ENCODE results near the gene BLOC1S2.
"Not testable (repeated sequence)": the region's sequence is repeated elsewhere in the genome, so short reads cannot be mapped to it uniquely, and the experiment has no call there.

The BLOC1S2 gene

GRCh38 chr10:100289641-100290040, 3.2 kb upstream of the BLOC1S2 start:
- Histone ChIP-seq H3K4me1 (ENCODE audit: control insufficient read depth in 1 of 2, insufficient read depth in 2 of 2, low read length in 2 of 2) (peaks cover 9 to 16% of the 10 kb centered on the region in 2 donors), H3K4me3 (ENCODE audit: low read depth in 1 of 2, low read length in 2 of 2) (no peak overlapping the region), H3K36me3 (ENCODE audit: control insufficient read depth in 1 of 2, insufficient read depth in 2 of 2, low read length in 2 of 2) (no peaks in the 10 kb centered on the region), H3K27ac (ENCODE audit: low read length) (no peak overlapping the region), H3K27me3 (ENCODE audit: low read depth, low read length) (no peaks in the 10 kb centered on the region), H3K9me3 (ENCODE audit: control insufficient read depth in 1 of 2, low read length in 2 of 2) (no peaks in the 10 kb centered on the region)

- H3K27ac ChIP-seq (ENCODE audit: low read length) = no peak overlapping the region
- H3K4me1 ChIP-seq (ENCODE audit: control insufficient read depth in 1 of 2, insufficient read depth in 2 of 2, low read length in 2 of 2) = peaks cover 9 to 23% of the 10 kb centered on the region in 2 donors
- no peaks in the 10 kb centered on the region for H3K9me3 ChIP-seq (ENCODE audit: control insufficient read depth in 1 of 2, low read length in 2 of 2)
- H3K36me3 ChIP-seq (ENCODE audit: control insufficient read depth in 1 of 2, insufficient read depth in 2 of 2, low read length in 2 of 2) = peaks cover 0 to 3% of the 10 kb centered on the region in 2 donors
- H3K27me3 ChIP-seq (ENCODE audit: low read depth, low read length) = no peaks in the 10 kb centered on the region
- no peak overlapping the region for H3K4me3 ChIP-seq (ENCODE audit: low read depth in 1 of 2, low read length in 2 of 2)
Measured at GRCh38 chr10:100288196-100288595, 1.7 kb upstream of the BLOC1S2 start.

GRCh38 chr10:100287756-100288155, 1.3 kb upstream of the BLOC1S2 start:
- Histone ChIP-seq H3K4me1 (ENCODE audit: control insufficient read depth in 1 of 2, insufficient read depth in 2 of 2, low read length in 2 of 2) (peaks cover 9 to 23% of the 10 kb centered on the region in 2 donors), H3K27ac (ENCODE audit: low read length) (no peak overlapping the region), H3K27me3 (ENCODE audit: low read depth, low read length) (no peaks in the 10 kb centered on the region), H3K36me3 (ENCODE audit: control insufficient read depth in 1 of 2, insufficient read depth in 2 of 2, low read length in 2 of 2) (peaks cover 0 to 3% of the 10 kb centered on the region in 2 donors), H3K9me3 (ENCODE audit: control insufficient read depth in 1 of 2, low read length in 2 of 2) (no peaks in the 10 kb centered on the region), H3K4me3 (ENCODE audit: low read depth in 1 of 2, low read length in 2 of 2) (no peak overlapping the region)

GRCh38 chr10:100285326-100285725, 1.2 kb downstream of the BLOC1S2 start:
- Histone ChIP-seq H3K4me1 (ENCODE audit: control insufficient read depth in 1 of 2, insufficient read depth in 2 of 2, low read length in 2 of 2) (peaks cover 9 to 26% of the 10 kb centered on the region in 2 donors), H3K4me3 (ENCODE audit: low read depth in 1 of 2, low read length in 2 of 2) (peak overlapping the region; percentile 88 to 92), H3K27ac (ENCODE audit: low read length) (peak overlapping the region; percentile 92)
- H3K9me3 ChIP-seq (ENCODE audit: control insufficient read depth in 1 of 2, low read length in 2 of 2); H3K36me3 ChIP-seq (ENCODE audit: control insufficient read depth in 1 of 2, insufficient read depth in 2 of 2, low read length in 2 of 2); H3K27me3 ChIP-seq (ENCODE audit: low read depth, low read length): not testable (repeated sequence)

GRCh38 chr10:100282907-100283306, 3.6 kb downstream of the BLOC1S2 start:
- Histone ChIP-seq H3K27me3 (ENCODE audit: low read depth, low read length) (no peaks in the 10 kb centered on the region), H3K4me3 (ENCODE audit: low read depth in 1 of 2, low read length in 2 of 2) (no peak overlapping the region), H3K9me3 (ENCODE audit: control insufficient read depth in 1 of 2, low read length in 2 of 2) (no peaks in the 10 kb centered on the region), H3K36me3 (ENCODE audit: control insufficient read depth in 1 of 2, insufficient read depth in 2 of 2, low read length in 2 of 2) (peaks cover 19 to 23% of the 10 kb centered on the region in 2 donors), H3K4me1 (ENCODE audit: control insufficient read depth in 1 of 2, insufficient read depth in 2 of 2, low read length in 2 of 2) (peaks cover 9 to 26% of the 10 kb centered on the region in 2 donors), H3K27ac (ENCODE audit: low read length) (no peak overlapping the region)

- H3K9me3 ChIP-seq (ENCODE audit: control insufficient read depth in 1 of 2, low read length in 2 of 2) = not testable (repeated sequence)
Measured at GRCh38 chr10:100276971-100277370, 9.5 kb downstream of the BLOC1S2 start.

GRCh38 chr10:100267239-100268104, 19.0 kb downstream of the BLOC1S2 start, which contains the start of gene CWF19L1:
Gene CWF19L1 (minus strand): TSS chr10:100267638. CDS start chr10:100267593, 45 bp downstream.
- H3K27me3 ChIP-seq (ENCODE audit: low read depth, low read length) = no peaks in the 10 kb centered on the region
- peak within 1 kb of the TSS; percentile 93 for H3K27ac ChIP-seq (ENCODE audit: low read length)
- peaks cover 0 to 19% of the 10 kb centered on the region in 2 donors for H3K4me1 ChIP-seq (ENCODE audit: control insufficient read depth in 1 of 2, insufficient read depth in 2 of 2, low read length in 2 of 2)
- H3K4me3 ChIP-seq (ENCODE audit: low read depth in 1 of 2, low read length in 2 of 2) = peak within 1 kb of the TSS; percentile 97 to 100
- no peaks in the 10 kb centered on the region for H3K9me3 ChIP-seq (ENCODE audit: control insufficient read depth in 1 of 2, low read length in 2 of 2)
- H3K36me3 ChIP-seq (ENCODE audit: control insufficient read depth in 1 of 2, insufficient read depth in 2 of 2, low read length in 2 of 2) = peaks cover 0 to 3% of the 10 kb centered on the region in 2 donors

More at GRCh38 chr10:100276971-100277370, 9.5 kb downstream of the BLOC1S2 start:
- not testable (repeated sequence) for H3K4me1 ChIP-seq (ENCODE audit: control insufficient read depth in 1 of 2, insufficient read depth in 2 of 2, low read length in 2 of 2); H3K4me3 ChIP-seq (ENCODE audit: low read depth in 1 of 2, low read length in 2 of 2); H3K27ac ChIP-seq (ENCODE audit: low read length); H3K27me3 ChIP-seq (ENCODE audit: low read depth, low read length)
- H3K36me3 ChIP-seq (ENCODE audit: control insufficient read depth in 1 of 2, insufficient read depth in 2 of 2, low read length in 2 of 2) = peaks cover 22 to 42% of the 10 kb centered on the region in 2 donors

- H3K9me3 ChIP-seq (ENCODE audit: control insufficient read depth in 1 of 2, low read length in 2 of 2) = no peaks in the 10 kb centered on the region
- H3K36me3 ChIP-seq (ENCODE audit: control insufficient read depth in 1 of 2, insufficient read depth in 2 of 2, low read length in 2 of 2) = peaks cover 2 to 6% of the 10 kb centered on the region in 2 donors
- no peak overlapping the region for H3K27ac ChIP-seq (ENCODE audit: low read length)
- H3K4me1 ChIP-seq (ENCODE audit: control insufficient read depth in 1 of 2, insufficient read depth in 2 of 2, low read length in 2 of 2) = peaks cover 0 to 19% of the 10 kb centered on the region in 2 donors
- H3K27me3 ChIP-seq (ENCODE audit: low read depth, low read length) = no peaks in the 10 kb centered on the region
- H3K4me3 ChIP-seq (ENCODE audit: low read depth in 1 of 2, low read length in 2 of 2) = peak overlapping the region in 1 of 2 donors; percentile 100
Measured at GRCh38 chr10:100265821-100266485, 20.5 kb downstream of the BLOC1S2 start.

- Histone ChIP-seq H3K27ac (ENCODE audit: low read length) (no peak overlapping the region), H3K36me3 (ENCODE audit: control insufficient read depth in 1 of 2, insufficient read depth in 2 of 2, low read length in 2 of 2) (peaks cover 46 to 64% of the 10 kb centered on the region in 2 donors), H3K27me3 (ENCODE audit: low read depth, low read length) (no peaks in the 10 kb centered on the region), H3K4me1 (ENCODE audit: control insufficient read depth in 1 of 2, insufficient read depth in 2 of 2, low read length in 2 of 2) (no peaks in the 10 kb centered on the region), H3K4me3 (ENCODE audit: low read depth in 1 of 2, low read length in 2 of 2) (no peak overlapping the region), H3K9me3 (ENCODE audit: control insufficient read depth in 1 of 2, low read length in 2 of 2) (no peaks in the 10 kb centered on the region)
Measured at GRCh38 chr10:100254191-100254590, 32.3 kb downstream of the BLOC1S2 start.

GRCh38 chr10:100253041-100253440, 33.4 kb downstream of the BLOC1S2 start:
- Histone ChIP-seq H3K4me1 (ENCODE audit: control insufficient read depth in 1 of 2, insufficient read depth in 2 of 2, low read length in 2 of 2) (no peaks in the 10 kb centered on the region), H3K9me3 (ENCODE audit: control insufficient read depth in 1 of 2, low read length in 2 of 2) (no peaks in the 10 kb centered on the region), H3K27me3 (ENCODE audit: low read depth, low read length) (no peaks in the 10 kb centered on the region), H3K36me3 (ENCODE audit: control insufficient read depth in 1 of 2, insufficient read depth in 2 of 2, low read length in 2 of 2) (peaks cover 53 to 73% of the 10 kb centered on the region in 2 donors), H3K4me3 (ENCODE audit: low read depth in 1 of 2, low read length in 2 of 2) (no peak overlapping the region), H3K27ac (ENCODE audit: low read length) (no peak overlapping the region)

GRCh38 chr10:100248820-100249219, 37.7 kb downstream of the BLOC1S2 start:
- Histone ChIP-seq H3K4me1 (ENCODE audit: control insufficient read depth in 1 of 2, insufficient read depth in 2 of 2, low read length in 2 of 2) (no peaks in the 10 kb centered on the region), H3K9me3 (ENCODE audit: control insufficient read depth in 1 of 2, low read length in 2 of 2) (no peaks in the 10 kb centered on the region), H3K36me3 (ENCODE audit: control insufficient read depth in 1 of 2, insufficient read depth in 2 of 2, low read length in 2 of 2) (peaks cover 43 to 74% of the 10 kb centered on the region in 2 donors), H3K27ac (ENCODE audit: low read length) (no peak overlapping the region), H3K4me3 (ENCODE audit: low read depth in 1 of 2, low read length in 2 of 2) (no peak overlapping the region), H3K27me3 (ENCODE audit: low read depth, low read length) (no peaks in the 10 kb centered on the region)

Measured in muscle layer of duodenum (tissue), 2 donors.